GM20000 (cell line): ENCODE measurements around the gene ASIC2.

Experiments
- DNase-seq: peaks from one replicate; pipeline ENCODE4 v3.0.0; 2012; ENCODE audit warnings: low spot score
- TF ChIP-seq, protein P1 (sequence below): IDR thresholded peaks from 2 replicates; pipeline ENCODE4 v1.5.1; 2012; ENCODE audit warnings: mild to moderate bottlenecking, control low read depth; ENCODE audit errors: extremely low read depth, missing control alignments

The ASIC2 gene

DNA sequence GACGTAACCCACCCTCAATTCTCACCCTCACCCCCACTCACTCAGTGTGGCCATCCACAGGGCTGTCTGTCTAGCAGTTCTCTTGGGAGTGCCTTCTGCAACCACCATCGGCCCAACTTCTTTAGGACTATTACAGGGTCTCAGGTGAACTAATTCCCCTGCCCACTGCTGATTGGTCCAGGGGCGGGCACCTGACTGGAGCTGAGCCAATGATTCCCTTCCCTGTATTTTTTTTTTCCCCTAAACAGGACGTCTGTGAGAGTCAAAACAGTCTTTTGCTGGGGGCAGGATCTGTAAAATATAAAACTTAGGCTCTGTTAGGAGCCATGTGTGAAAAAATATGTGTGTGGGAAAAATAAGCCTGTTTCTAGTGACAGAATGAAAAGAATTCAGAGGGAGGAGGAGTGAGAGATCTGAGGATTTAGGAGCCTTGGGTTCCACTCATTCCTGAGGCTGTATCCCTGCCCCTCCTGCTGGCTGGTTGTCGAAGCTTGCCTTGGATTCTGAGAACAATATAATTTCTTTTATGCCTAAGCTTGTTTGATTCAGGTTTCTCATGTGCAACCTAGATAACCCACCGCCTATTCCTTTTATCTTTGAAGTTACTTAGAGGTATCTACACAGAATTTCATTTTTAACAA, 186.4 kb downstream of the ASIC2 start:
- TF ChIP-seq, protein P1, sequence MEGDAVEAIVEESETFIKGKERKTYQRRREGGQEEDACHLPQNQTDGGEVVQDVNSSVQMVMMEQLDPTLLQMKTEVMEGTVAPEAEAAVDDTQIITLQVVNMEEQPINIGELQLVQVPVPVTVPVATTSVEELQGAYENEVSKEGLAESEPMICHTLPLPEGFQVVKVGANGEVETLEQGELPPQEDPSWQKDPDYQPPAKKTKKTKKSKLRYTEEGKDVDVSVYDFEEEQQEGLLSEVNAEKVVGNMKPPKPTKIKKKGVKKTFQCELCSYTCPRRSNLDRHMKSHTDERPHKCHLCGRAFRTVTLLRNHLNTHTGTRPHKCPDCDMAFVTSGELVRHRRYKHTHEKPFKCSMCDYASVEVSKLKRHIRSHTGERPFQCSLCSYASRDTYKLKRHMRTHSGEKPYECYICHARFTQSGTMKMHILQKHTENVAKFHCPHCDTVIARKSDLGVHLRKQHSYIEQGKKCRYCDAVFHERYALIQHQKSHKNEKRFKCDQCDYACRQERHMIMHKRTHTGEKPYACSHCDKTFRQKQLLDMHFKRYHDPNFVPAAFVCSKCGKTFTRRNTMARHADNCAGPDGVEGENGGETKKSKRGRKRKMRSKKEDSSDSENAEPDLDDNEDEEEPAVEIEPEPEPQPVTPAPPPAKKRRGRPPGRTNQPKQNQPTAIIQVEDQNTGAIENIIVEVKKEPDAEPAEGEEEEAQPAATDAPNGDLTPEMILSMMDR, result no peak
- no peak for DNase-seq

DNA sequence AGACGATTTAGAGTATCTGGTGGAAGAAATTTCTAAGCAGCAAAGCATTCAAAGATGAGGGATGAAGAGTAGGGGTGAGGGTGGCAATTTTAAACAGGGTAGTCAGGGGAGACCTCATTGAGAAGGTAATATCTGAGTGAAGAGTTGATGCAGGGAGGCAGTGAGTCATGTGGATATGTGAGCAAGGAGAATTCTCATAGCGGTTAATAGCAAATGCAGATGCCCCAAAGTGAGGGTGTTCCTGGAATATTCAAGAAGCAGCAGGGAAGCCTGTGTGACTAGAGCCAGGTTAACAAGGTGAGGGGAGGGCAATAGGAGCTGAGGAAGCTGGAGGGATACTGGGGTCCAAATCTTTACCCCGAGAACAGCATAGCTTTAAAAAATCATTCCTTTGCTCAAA, 187.2 kb downstream of the ASIC2 start:
- no peak for DNase-seq
- TF ChIP-seq, protein P1, result no peak

DNA sequence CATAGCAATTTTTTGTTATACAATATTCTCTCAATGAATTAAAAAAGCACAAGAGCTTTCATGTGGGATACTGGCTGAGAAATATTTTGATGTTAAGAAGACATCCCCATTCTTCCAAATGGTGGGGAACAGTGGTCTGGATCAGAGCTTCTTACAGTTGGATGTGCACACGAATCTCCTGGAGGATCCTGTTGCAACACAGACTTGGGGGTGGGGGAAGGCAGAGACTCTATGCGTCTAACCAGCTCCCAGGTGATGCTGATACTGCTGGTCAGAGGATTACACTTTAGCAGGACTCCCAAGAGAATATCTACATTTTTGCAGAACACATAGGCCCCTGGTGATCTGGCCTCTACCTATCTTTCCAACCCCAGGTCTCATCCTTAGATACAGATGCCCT, 193.2 kb downstream of the ASIC2 start:
- DNase-seq, result no peak
- TF ChIP-seq, protein P1, result no peak

DNA sequence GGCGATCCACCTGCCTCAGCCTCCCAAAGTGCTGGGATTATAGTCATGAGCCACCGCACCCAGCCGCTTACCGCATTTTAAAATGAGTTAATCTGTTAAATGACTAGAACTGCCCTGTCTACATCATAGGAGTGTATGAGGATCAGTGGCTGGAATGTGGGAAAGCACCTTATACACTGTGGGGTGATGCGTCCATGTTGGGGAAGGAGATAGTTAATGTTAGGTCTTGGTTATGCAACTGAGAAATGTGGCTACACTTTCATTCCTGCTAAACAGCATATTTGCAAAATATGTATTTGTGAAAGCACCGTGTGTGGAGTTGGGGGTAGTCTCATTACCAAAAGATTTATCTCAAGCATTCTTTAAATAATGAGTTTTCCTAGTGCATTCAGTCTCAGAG, 193.8 kb downstream of the ASIC2 start:
- DNase-seq, result no peak
- TF ChIP-seq, protein P1, result no peak

DNA sequence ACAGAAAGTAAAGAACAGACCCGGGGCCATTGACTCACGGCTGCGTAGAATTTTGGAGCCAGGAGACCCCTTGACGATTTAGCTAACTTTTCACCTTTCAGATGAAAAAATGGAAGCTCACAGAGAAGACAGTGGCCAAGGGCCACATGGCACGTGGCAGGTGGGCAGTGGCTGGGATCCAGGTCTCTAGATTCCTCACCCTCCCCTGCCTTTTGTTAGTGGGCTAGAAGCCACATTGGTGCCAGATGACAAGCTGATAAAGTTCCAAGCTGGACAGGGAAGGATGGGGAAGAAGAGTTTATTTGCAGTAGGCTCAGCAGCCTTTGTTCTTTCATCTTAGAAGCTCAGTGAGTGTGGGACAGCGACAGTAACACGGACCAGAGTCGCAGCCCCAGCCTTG, 195.7 kb downstream of the ASIC2 start:
- TF ChIP-seq, protein P1, result no peak
- no peak for DNase-seq

DNA sequence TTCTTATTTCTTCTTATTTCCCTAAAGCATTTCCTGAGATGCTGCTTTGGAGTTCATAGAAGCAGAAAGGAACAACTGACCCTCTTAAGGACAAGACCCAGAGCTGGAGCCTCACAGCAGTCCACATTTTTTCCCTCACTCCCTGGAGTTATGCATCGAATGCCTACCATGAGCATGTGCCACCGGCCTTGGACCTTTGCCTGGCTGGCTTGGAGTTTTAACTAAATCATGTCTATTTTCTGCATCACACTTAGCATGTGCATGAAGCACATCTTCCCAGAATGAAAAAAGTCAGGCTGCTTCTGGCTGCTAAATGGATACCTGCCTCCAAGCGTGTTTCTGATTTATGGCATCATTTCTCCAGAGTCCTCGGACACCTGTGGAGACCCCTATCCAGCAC, 196.9 kb downstream of the ASIC2 start:
- TF ChIP-seq, protein P1, result no peak
- no peak for DNase-seq

DNA sequence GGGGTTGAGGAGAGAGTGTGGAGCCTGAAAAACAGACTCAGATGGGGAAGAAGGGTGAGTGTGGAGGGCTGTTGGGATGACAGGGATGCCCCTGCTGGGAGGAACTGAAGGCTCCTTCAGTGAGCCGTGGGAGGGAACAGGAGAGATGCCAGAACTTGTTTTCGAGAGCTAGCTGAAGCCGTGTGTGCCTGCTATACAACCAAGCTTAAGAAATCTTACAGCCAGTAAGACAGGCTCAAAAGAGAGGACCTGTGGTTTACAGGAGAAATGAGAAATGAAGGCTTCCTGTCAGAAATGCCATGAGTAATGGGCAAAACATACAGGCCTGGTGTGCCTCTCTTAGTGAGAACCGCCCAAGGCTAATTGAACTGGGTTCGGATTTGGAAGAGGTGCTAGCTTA, 201.8 kb downstream of the ASIC2 start:
- TF ChIP-seq, protein P1, result no peak
- no peak for DNase-seq
